Measurements from ENCODE around the gene IQCC.

Gene IQCC

GRCh38 chr1:32201011-32201855 lies 4.2 kb upstream of the IQCC start:
- peak; percentile 19; the same call in 1 of the 3 replicates for ATAC-seq (ENCODE audit: low read depth)
- DNase-seq (ENCODE audit: low spot score), result no peak
- H3K36me3 ChIP-seq (ENCODE audit: low read depth), result peaks cover 14% of the 10 kb centered on the region
- TF ChIP-seq CTCF (IDR thresholded peaks at IDR 0.05; ENCODE audit: poor library complexity, severe bottlenecking), result no peak
- H3K4me3 ChIP-seq (ENCODE audit: severe bottlenecking), result peak overlapping the region; percentile 41
- H3K27ac ChIP-seq (ENCODE audit: poor library complexity, severe bottlenecking), result peak overlapping the region; percentile 18
- no peaks in the 10 kb centered on the region for H3K9me3 ChIP-seq (ENCODE audit: severe bottlenecking)
- H3K27me3 ChIP-seq (ENCODE audit: insufficient read depth, poor library complexity, severe bottlenecking), result no peaks in the 10 kb centered on the region
- no peaks in the 10 kb centered on the region for H3K4me1 ChIP-seq (ENCODE audit: insufficient read depth, poor library complexity, severe bottlenecking)

GRCh38 chr1:32204943-32205361 lies 519 bp upstream of the IQCC start:
- no peak for DNase-seq (ENCODE audit: low spot score)
- Histone ChIP-seq H3K4me3 (ENCODE audit: severe bottlenecking) (peak overlapping the region; percentile 71), H3K9me3 (ENCODE audit: severe bottlenecking) (no peaks in the 10 kb centered on the region), H3K36me3 (ENCODE audit: low read depth) (peaks cover 18% of the 10 kb centered on the region), H3K4me1 (ENCODE audit: insufficient read depth, poor library complexity, severe bottlenecking) (no peaks in the 10 kb centered on the region), H3K27ac (ENCODE audit: poor library complexity, severe bottlenecking) (no peak overlapping the region), H3K27me3 (ENCODE audit: insufficient read depth, poor library complexity, severe bottlenecking) (no peaks in the 10 kb centered on the region)
- no peak for TF ChIP-seq CTCF (IDR thresholded peaks at IDR 0.05; ENCODE audit: poor library complexity, severe bottlenecking)
- peak; percentile 4; the same call in 1 of the 3 replicates for ATAC-seq (ENCODE audit: low read depth)

- Histone ChIP-seq H3K27ac (ENCODE audit: poor library complexity, severe bottlenecking) (no peak overlapping the region), H3K4me1 (ENCODE audit: insufficient read depth, poor library complexity, severe bottlenecking) (no peaks in the 10 kb centered on the region), H3K36me3 (ENCODE audit: low read depth) (peaks cover 19% of the 10 kb centered on the region), H3K4me3 (ENCODE audit: severe bottlenecking) (no peak overlapping the region), H3K9me3 (ENCODE audit: severe bottlenecking) (no peaks in the 10 kb centered on the region), H3K27me3 (ENCODE audit: insufficient read depth, poor library complexity, severe bottlenecking) (no peaks in the 10 kb centered on the region)
- no peak for ATAC-seq (ENCODE audit: low read depth)
- TF ChIP-seq CTCF (IDR thresholded peaks at IDR 0.05; ENCODE audit: poor library complexity, severe bottlenecking), result no peak
- no peak for DNase-seq (ENCODE audit: low spot score)
These were observed 3.0 kb downstream of the IQCC start for GRCh38 chr1:32208469-32208868.

- Histone ChIP-seq H3K4me1 (ENCODE audit: insufficient read depth, poor library complexity, severe bottlenecking) (no peaks in the 10 kb centered on the region), H3K27me3 (ENCODE audit: insufficient read depth, poor library complexity, severe bottlenecking) (no peaks in the 10 kb centered on the region), H3K27ac (ENCODE audit: poor library complexity, severe bottlenecking) (no peak within 1 kb of the TSS), H3K36me3 (ENCODE audit: low read depth) (peaks cover 23% of the 10 kb centered on the region), H3K4me3 (ENCODE audit: severe bottlenecking) (no peak within 1 kb of the TSS), H3K9me3 (ENCODE audit: severe bottlenecking) (no peaks in the 10 kb centered on the region)
- DNase-seq (ENCODE audit: low spot score) (no peak), ATAC-seq (ENCODE audit: low read depth) (peak; percentile 32; the same call in 2 of the 3 replicates)
- no peak for TF ChIP-seq CTCF (IDR thresholded peaks at IDR 0.05; ENCODE audit: poor library complexity, severe bottlenecking)
These were observed 3.4 kb downstream of the IQCC start, which contains the start of gene DCDC2B for GRCh38 chr1:32208891-32209328. Gene DCDC2B, plus strand, starts transcription at chr1:32209089. Its CDS starts 5 bp downstream, at chr1:32209094.

Data from RWPE2 (cell line).